Epithelial cell of proximal tubule (primary cell): ENCODE data around the gene SMOC1. TPM values are rescaled to one million over a fixed set of nuclear protein-coding genes. Genes with fewer than 3 reads are reported as not detected.
A peak's percentile ranks its signal among the peaks of the same experiment; 100 is the strongest.

Experiments used
- DNase-seq: peaks from one replicate; pipeline ENCODE4 v3.0.0-alpha.2; 2011; ENCODE audit warnings: low read depth
- H3K4me3 ChIP-seq: 2 replicates; pipeline ENCODE4 v1.5.1; 2011; ENCODE audit warnings: low read depth, mild to moderate bottlenecking, low read length
- total RNA-seq: library from RNA; depleted of rRNA; stranded (reverse); fragments of >200 nt; gene quantifications from 2 replicates; pipeline ENCODE4 v1.2.3, GENCODE V29; 2015
- TF ChIP-seq, protein P1 (sequence below): conservative IDR thresholded peaks from 2 replicates; pipeline ENCODE4 v1.5.1; 2012; ENCODE audit warnings: low read depth, mild to moderate bottlenecking, low read length

Gene SMOC1, protein sequence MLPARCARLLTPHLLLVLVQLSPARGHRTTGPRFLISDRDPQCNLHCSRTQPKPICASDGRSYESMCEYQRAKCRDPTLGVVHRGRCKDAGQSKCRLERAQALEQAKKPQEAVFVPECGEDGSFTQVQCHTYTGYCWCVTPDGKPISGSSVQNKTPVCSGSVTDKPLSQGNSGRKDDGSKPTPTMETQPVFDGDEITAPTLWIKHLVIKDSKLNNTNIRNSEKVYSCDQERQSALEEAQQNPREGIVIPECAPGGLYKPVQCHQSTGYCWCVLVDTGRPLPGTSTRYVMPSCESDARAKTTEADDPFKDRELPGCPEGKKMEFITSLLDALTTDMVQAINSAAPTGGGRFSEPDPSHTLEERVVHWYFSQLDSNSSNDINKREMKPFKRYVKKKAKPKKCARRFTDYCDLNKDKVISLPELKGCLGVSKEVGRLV
- 1.3 and 7.4 TPM in 2 replicates for total RNA-seq

DNA sequence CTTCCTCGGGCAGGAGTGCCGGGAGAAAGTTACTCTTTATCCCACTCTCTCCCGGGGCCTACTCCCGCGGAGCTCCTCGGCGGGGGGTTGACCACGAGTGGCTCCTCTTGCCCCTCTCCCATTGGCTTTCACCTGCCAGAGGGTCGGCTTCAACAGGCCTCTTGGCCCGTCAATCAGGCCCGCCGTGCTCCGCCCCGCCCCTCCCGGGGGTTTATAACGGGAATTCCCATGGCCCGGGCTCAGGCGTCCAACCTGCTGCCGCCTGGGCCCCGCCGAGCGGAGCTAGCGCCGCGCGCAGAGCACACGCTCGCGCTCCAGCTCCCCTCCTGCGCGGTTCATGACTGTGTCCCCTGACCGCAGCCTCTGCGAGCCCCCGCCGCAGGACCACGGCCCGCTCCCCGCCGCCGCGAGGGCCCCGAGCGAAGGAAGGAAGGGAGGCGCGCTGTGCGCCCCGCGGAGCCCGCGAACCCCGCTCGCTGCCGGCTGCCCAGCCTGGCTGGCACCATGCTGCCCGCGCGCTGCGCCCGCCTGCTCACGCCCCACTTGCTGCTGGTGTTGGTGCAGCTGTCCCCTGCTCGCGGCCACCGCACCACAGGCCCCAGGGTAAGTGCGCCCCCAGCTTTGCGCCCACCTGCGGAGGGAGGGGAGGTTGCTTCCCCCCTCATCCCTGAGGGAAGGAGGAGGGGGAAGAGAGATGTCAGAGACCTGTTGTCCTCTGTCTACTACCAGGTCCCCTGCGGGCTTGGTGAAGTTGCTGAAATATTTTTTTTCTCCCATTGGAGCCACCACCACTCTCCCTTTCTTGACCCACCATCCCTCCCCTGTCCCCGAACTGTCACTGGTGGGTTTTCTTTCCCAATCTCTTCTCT lies at the start of gene SMOC1:
Gene SMOC1 (plus strand): TSS at position 242 of the 869 bp plus-strand sequence. CDS start 263 bp downstream, at position 505.
- no peak for DNase-seq
- peak within 1 kb of the TSS; percentile 28 for H3K4me3 ChIP-seq
- TF ChIP-seq, protein P1, sequence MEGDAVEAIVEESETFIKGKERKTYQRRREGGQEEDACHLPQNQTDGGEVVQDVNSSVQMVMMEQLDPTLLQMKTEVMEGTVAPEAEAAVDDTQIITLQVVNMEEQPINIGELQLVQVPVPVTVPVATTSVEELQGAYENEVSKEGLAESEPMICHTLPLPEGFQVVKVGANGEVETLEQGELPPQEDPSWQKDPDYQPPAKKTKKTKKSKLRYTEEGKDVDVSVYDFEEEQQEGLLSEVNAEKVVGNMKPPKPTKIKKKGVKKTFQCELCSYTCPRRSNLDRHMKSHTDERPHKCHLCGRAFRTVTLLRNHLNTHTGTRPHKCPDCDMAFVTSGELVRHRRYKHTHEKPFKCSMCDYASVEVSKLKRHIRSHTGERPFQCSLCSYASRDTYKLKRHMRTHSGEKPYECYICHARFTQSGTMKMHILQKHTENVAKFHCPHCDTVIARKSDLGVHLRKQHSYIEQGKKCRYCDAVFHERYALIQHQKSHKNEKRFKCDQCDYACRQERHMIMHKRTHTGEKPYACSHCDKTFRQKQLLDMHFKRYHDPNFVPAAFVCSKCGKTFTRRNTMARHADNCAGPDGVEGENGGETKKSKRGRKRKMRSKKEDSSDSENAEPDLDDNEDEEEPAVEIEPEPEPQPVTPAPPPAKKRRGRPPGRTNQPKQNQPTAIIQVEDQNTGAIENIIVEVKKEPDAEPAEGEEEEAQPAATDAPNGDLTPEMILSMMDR = no peak

DNA sequence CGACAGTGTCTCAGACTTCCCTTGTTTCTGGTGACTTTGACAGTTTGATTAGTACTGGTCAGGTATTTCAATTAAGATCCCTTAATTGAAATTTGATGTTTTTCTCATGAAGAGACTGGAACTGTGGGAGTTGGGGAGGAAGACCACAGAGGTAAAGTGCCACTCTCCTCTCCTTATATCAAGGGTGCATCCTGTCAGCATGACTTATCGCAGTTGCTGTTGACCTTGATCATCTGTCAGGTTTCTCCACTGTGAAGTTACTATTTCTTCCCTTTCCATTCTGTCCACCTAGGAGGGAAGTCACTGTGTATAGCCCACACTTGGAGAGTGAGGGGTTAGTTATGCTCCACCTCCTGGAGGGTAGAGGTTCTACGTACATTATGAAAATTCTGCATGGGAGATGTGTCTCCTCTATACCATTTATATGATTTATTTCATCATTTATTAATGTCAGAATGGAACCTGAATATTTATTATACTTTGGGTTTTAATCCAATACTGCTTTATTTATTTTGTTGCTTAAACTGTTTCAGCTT lies 40.3 kb upstream of the SMOC1 start:
- no peak for DNase-seq
- TF ChIP-seq, protein P1 = no peak
- H3K4me3 ChIP-seq = no peak overlapping the region

DNA sequence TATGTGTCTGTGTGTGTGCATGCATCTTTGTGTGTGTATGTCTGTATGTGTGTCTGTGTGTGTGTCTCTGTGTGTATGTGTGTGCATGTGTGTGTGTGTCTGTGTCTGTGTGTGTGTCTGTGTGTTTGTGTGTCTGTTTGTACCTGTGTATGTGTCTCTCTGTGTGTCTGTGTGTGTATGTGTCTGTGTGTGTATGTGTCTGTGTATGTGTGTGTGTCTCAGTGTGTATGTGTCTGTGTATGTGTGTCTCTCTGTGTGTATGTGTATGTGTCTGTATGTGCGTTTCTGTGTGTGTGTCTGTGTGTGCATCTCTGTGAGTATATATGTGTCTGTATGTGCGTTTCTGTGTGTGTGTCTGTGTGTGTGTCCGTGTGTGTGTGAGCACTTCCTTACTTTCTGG lies 39.6 kb upstream of the SMOC1 start:
- DNase-seq = no peak
- no peak overlapping the region for H3K4me3 ChIP-seq
- TF ChIP-seq, protein P1 = no peak

DNA sequence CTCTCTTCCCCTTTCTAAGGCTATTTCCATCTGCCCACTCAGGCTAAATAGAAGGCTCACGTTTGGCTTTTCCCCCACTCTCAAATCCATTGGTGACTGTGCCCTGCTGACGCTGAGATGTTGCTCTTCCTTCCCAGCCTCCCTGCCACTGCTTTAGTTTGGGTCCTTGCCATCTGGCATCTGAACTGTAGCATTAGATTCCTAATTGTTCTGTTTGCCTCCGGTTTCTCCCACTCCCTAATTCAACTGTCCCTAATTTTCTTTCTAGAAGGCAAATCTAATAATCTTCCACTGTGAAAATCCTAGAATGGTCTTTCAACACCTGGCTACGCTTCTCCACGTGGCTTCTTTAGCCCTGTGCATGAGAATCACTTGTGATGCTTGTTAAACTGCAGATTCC lies 37.6 kb upstream of the SMOC1 start:
- DNase-seq = no peak
- TF ChIP-seq, protein P1 = no peak
- H3K4me3 ChIP-seq = no peak overlapping the region

DNA sequence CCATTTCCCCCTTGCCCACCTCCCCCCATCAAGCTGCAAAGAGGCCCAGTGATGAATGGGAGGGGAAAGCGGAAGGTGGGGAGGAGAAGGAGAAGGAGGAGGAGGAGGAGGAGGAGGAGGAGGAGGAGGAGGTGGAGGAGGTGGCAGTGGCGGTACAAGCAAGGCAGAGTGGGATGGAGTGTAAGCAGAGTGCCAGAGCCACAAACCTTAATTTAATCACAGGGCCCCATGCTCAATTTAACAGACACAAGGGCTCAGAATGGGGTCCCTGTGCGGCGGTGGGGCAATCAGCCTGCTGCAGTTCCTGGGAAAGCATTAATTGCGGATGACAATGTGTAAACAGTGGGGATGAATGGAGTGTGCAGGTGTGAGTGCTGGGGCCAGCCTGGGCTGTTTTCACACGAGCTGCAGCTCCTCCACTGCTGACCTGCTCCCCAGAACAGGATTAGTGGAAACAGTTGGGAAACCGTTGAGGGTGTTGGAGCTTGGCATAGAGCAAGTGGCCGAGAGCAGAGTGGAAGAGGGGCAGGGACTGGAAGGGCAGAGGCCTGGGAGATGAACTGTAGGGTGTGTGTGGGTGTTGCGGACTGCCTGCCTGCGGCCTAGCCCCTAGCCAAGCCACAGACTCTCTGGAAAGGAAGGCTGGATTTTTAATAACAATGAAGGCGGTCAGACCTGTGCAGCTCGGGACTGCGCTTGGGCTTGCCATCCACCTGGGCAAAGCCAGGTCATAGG lies 36.4 kb upstream of the SMOC1 start:
- no peak for DNase-seq
- TF ChIP-seq, protein P1 = no peak
- no peak overlapping the region for H3K4me3 ChIP-seq

DNA sequence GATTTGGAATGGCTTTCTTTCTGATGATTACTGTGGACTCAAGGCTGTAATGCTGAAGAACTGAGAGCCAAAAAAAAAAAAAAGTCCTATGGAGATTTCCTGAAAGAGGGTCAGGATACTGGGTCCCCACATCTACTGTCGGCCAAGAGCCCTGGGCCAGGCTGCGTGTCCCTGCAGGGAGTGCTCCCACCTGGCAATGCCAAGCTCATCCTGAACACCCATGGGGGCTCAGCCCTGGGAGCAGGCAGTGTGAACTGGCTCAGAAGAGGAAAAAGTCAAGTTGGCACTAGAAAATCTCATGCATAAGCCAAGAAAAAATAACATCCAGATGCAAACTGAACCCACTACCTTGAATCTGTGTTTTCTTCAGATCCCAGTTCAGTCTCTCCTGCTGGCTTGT lies 35.0 kb upstream of the SMOC1 start:
- TF ChIP-seq, protein P1 = no peak
- no peak for DNase-seq
- no peak overlapping the region for H3K4me3 ChIP-seq
